DLD1 (cell line): ENCODE data around the gene ENPP7.

ENCODE experiments used
- in situ Hi-C: cut with HindIII; loops from 2 replicates; pipeline ENCODE4 v1.10.0; 2017; ENCODE audit warnings: low sequenced_read_pairs

Gene ENPP7

DNA sequence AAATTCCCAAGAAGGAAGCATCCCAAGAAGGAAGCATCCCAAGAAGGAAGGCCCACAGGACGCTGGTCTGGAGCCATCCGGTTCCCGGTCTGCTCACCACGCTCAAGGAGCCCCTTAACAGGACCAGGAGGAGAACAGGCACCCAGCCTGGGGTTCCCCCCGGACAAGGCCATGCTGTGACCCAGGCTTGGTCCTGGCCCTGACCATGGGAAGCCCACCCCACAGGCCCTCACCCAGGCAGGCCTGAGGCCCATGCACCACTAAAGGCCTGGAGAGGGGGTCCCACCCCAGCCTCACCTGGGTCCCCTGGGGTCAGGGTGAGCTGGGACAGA lies 340 bp upstream of the ENPP7 start:
- in situ Hi-C loops = no loop called here

DNA sequence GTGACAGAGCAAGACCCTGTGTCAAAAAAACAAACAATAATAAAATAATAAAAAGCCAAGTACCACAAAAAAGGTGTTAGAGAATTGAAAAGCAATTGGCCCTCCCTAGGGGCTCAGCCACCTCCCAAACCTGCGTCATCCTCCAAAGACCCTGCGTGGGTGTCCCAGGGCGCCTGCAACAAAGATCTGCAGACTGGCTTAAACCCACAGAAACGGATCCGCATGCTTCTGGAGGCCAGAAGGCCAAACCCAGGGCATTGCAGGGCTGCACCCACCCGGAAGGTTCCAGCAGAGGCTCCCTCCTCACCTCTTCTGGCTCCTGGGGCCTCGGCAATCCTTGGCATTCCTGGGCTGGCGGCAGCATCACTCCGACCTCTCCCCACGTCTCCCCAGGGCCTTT lies 1.5 kb downstream of the ENPP7 start:
- in situ Hi-C loops = no loop called here

DNA sequence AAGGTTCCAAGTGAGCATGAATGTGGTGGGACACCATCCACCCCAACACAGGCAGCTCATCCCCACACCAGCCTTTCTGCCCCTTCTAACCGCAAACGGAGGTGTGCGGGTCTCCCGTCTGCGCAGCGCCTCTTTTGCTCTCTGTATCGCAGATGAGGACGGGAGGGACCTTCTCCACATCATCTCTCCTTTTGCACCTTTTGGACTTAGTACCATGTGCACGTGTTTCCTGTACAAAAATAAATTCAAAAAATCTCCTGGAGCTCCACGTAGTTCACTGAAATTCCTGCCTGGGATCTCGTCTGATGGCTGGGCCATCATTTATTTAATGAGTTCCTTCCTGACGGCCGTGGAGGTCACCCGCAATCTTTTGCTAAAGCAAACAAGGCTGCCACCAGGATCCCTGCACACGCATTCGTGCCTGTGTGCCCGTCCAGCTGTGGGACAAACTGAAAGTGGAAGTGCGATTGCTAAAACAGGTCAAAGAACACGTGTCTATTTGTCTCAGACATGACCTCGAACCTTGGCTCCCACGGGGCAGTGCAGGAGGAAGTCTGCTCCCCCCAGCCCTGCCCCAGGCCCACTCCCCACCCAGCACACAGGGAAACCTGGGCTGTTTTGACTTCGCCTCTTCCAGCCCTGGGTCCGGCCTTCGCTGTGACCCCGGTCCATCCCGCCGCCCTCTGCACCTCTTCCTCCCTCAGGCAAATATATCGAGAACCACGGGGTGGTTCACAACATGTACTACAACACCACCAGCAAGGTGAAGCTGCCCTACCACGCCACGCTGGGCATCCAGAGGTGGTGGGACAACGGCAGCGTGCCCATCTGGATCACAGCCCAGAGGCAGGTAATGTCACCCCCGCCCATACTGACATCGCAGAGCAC lies 2.3 kb downstream of the ENPP7 start:
- in situ Hi-C loops = no loop called here

DNA sequence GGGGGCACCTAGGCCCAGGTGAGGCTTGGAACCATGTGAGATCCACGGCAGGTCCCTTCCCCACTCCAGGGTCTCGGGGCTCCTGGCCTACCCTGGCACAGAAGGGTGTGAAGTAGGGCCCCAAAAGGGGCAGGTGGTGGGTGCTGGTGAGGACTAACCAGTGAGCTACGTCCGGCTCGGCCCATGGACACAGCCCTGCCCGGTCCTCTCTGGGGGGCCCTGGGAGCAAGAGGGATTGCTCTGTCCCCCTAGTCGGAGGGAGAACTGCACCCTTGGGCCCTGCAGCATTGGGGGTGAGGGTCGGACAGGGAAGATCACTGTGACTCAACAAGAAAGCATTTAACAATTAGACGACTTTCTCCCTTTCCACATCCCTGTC lies 2.9 kb downstream of the ENPP7 start:
- in situ Hi-C loops = no loop called here

DNA sequence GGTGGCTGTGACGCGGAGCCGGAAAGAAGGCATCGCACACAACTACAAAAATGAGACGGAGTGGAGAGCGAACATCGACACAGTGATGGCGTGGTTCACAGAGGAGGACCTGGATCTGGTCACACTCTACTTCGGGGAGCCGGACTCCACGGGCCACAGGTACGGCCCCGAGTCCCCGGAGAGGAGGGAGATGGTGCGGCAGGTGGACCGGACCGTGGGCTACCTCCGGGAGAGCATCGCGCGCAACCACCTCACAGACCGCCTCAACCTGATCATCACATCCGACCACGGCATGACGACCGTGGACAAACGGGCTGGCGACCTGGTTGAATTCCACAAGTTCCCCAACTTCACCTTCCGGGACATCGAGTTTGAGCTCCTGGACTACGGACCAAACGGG lies 4.4 kb downstream of the ENPP7 start:
- in situ Hi-C loops = no loop called here

DNA sequence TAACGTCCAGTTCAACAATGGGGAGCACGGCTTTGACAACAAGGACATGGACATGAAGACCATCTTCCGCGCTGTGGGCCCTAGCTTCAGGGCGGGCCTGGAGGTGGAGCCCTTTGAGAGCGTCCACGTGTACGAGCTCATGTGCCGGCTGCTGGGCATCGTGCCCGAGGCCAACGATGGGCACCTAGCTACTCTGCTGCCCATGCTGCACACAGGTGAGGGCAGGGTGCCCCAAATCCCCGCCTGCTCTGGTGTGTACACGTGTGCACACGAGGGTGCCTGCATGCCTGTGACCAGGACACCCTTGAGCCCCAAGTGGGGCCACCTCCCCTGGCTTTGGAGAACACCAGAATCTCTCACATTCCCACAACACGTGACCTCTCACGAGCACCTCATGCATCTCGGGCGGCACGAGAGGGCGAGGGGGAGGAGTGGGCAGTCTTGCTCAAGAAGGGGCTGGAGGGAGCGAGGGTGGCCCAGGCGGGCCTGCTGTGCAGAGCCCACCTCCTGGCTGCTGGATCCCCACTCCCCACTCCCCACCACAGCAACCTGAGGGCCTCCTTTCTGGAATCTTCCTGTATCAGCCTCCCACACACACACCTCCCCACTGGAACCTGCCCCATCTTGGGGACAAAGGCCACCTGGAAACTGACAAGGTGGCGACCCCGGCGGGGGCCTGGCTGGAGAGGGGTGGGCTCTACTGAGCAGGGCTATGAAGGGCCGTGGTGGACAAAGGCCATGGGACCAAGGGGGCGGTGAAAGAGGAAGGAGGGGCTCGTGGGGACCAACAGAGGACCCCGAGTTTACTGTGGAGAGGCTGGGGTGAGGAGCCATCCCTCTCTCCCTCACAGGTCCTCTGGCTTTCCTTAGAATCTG lies 6.5 kb downstream of the ENPP7 start:
- in situ Hi-C loops = no loop called here

DNA sequence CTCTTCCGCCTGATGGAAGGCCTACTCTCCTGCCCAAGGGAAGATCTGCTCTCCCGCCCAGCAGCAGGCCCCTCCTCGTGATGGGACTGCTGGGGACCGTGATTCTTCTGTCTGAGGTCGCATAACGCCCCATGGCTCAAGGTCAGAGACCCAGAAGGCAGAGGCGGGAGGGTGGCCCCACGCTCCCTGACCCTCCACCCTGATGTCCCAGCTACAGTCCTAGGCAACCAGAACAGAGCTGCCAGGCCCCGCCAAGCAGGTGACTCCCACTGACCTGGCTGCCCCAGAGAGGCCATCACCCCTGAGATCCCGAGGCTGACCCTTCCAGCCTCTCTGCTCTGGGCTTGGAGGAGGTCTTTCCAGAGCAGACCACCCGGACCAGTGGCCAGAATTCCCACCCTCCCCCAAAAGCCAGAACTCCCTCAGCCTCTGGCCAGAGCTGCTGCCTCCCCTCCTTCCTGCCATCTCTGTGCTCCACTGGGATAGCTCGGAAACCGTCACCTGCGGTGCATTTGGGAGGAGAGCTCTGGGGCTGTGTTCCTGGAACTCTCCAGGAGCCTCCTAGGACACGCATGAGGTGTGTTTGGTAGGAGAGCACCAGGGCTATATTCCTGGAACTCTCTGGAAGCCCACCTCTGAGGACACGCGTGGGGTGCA lies 7.3 kb downstream of the ENPP7 start:
- in situ Hi-C loops = no loop called here

DNA sequence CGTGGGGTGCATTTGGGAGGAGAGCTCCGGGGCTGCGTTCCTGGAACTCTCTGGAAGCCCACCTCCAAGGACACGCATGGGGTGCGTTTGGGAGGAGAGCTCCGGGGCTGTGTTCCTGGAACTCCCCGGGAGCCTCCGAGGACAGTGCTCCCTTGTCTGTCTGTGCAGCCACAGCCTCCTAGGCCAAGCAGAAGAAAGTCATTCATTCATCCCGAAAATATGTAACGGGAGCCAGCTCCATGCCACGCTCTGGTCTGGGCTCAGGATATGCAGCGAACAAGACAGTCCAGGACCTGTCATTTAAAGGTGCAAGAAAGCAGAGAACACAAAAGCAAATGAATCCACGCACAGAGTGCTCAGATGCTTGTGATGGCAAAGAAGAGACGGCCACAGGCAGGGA lies 7.9 kb downstream of the ENPP7 start:
- in situ Hi-C loops = no loop called here

DNA sequence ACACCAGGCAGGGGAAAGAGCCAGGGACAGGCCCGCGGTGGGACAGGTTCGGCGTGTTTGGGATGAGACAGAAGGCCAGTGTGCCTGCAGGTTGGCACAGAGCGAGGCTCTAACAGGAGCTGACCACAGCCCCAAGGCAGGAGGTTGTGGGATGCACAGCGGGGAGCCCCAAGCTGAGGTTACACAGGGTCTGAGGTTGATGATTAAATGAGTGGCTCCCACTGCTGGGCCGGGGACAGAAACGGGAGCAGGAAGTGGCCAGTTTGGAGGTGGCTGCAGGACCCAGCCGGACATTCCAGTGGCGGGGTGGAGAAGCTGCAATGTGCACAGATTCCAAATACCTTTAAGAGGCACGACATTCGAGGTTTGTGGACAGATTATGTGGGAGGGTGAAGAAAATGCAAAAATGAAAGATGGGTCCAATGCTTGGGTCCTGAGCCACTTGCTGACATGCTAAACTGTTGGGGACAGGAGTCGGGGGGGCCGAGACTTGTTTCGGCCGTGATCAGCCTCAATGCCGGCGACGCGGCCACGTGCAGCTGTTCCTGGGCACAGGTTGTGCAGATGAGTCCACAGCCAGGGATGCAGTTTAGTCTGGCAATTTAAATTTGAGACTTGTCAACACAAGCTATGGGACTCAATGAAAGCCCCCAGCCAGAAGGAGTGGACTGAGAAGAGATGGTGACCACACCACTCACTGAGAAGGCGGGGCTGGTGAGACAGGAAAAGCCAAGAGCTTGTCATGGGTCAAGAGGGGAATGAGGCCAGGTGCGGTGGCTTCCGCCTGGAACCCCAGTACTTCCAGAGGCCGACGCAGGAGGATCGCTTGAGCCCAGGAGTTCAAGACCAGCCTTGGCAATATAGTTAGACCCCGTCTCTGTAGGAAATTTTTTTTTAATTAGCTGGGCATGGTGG lies 8.7 kb downstream of the ENPP7 start:
- in situ Hi-C loops = loop anchor here (10.0 kb wide), 1 partner anchor 55 kb away; the partner anchor contains the start of gene CBX8

DNA sequence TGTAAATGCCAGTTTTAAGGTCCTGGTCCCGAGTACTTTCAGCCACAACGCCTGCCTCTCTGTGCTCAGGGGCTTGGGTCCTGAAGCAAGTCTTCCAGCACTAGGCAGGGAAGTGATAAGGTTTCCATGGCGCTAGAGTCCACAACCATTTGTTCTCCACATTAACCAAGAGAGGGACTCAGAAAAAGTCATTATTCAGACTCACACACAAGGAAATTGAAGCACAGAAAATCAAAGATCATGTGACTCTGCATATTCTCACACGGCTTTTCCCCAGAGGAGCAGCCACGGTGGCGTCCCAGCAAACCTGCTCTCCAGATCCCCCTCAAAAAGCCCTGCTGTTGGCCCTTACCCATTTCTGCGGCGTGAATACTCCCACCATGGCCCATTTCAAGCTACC lies 9.7 kb downstream of the ENPP7 start:
- in situ Hi-C loops = loop anchor here (10.0 kb wide), 1 partner anchor 54 kb away; the partner anchor contains the start of gene CBX8

DNA sequence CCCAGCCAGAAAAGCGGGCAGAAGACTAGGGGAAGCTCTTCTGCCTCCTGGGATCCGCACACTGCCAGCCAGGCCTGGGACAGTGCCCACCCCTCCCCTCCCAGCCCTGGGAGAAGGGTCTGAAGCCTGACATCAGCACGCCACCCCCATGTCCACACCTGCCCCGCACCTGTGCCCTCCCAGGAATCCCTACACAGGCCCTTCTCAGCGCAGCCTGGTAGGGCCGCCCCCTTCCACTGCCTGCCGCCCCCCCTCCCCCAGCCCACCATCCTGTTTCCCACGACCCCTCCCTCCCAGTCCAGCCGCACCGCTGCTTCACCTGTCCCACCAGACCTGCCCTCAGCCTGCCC lies 10.6 kb downstream of the ENPP7 start:
- in situ Hi-C loops = loop anchor here (10.0 kb wide), 1 partner anchor 53 kb away; the partner anchor contains the start of gene CBX8

DNA sequence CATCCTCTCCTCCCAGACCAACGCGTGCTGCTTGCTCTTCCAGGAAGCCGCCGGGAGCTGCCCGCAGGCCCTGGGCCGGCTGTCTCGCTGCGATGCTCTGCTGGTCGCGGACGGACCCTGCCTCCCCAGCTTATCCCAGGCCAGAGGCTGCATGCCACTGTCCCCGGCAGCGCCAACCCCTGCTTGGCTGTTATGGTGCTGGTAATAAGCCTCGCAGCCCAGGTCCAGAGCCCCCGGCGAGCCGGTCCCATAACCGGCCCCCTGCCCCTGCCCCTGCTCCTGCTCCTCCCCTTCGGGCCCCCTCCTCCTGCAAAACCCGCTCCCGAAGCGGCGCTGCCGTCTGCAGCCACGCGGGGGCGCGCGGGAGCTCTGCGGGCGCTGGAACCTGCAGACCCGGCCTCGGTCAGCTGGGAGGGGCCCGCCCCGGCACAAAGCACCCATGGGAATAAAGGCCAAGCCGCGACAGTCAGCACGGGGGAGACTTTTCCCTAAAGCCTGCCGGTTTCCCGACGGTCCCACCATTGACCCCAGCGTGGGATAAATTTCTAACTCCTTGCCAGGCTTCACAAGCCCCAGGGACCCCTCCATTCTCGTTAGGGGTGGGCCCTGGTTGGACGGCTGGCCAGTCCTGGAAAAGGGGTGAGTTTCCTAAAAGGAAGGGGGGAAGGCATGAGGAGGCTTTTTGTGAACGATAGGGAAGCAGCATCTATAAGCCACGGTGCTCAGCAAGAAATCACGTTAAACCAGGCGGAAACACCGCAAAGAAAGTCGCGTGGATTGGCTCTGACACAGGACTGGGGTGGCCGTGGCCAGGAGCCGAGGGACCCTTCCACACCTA lies 11.2 kb downstream of the ENPP7 start:
- in situ Hi-C loops = loop anchor here (10.0 kb wide), 1 partner anchor 53 kb away; the partner anchor contains the start of gene CBX8

DNA sequence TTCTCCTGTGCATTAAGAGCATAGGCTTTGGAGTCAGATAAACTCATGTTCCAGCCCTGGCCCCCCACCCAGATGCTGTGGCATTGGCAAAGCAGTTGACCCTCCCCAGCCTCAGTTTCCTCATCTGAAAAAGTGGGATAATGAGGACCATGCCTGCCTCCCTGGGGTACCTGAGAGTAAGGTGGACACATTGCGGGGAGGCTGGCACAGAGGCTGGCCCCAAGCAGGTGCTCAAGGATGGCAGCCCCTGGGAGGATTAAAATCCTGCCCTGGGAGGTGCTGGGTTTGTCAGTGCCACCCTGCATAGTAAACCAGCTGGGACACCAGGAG lies 11.8 kb downstream of the ENPP7 start:
- in situ Hi-C loops = loop anchor here (10.0 kb wide), 1 partner anchor 52 kb away; the partner anchor contains the start of gene CBX8

DNA sequence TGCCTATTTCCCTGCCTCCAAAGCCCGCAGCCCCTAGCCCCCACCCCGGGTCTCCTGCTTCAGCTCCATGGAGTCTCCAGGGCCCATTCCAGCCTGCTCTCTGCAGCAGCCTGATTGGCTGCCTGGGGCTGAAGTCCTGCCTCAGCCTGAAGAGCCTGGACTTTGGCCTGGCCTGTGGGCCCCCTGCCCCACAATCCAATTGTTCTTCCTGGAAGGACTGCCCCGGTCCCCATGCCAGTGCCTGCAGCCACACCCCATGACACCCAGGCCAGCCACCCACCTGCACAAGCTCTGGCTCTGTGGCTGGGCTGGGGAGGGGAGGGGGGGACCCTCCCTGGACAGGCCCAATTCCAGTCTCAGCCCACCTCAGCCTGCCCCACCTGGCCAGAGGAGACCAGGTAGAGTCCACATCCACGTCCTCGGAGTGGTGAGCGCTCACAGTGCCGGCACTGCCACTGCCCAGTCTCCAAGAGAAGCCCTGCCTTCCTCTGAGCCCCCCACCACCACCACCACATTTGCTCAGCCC lies 12.3 kb downstream of the ENPP7 start:
- in situ Hi-C loops = loop anchor here (10.0 kb wide), 1 partner anchor 52 kb away; the partner anchor contains the start of gene CBX8

DNA sequence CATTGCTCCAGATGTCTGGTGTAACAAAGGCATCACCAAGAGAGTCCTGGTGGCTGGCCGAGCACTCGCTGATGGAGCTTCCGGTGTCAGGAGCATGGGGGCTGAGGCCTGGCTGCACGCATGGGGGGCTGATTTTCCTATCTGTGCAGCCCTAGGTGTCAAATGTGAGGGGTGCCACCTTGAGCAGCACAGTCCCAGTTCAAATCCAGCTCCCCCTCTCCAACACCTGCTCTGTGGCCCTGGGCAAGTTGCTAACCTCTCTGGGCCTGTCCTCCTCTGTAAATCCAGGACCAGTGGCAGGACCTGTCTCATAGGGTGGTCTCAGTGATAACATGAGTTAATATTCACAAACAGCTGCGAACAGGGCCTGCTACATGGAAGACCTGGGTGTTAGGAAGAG lies 12.9 kb downstream of the ENPP7 start:
- in situ Hi-C loops = loop anchor here (10.0 kb wide), 1 partner anchor 51 kb away; the partner anchor contains the start of gene CBX8

DNA sequence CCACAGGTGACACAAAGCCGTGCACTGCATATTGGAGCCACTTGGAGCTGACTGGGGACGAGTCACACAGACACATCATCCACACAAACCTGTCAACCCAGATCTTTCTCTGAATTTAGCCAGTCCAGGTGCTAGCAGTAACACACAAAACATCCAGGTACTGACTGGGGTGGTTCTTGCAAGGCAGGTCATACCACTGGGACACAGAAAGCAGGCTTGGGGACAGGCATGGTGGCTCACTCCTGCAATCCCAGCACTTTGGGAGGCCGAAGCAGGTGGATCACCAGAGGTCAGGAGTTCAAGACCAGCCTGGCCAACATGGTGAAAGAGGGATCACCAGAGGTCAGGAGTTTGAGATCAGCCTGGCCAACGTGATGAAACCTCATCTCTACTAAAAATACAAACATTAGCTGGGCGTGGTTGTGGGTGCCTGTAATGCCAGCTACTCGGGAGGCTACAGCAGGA lies 14.9 kb downstream of the ENPP7 start:
- in situ Hi-C loops = loop anchor here (10.0 kb wide), 1 partner anchor 49 kb away; the partner anchor contains the start of gene CBX8

DNA sequence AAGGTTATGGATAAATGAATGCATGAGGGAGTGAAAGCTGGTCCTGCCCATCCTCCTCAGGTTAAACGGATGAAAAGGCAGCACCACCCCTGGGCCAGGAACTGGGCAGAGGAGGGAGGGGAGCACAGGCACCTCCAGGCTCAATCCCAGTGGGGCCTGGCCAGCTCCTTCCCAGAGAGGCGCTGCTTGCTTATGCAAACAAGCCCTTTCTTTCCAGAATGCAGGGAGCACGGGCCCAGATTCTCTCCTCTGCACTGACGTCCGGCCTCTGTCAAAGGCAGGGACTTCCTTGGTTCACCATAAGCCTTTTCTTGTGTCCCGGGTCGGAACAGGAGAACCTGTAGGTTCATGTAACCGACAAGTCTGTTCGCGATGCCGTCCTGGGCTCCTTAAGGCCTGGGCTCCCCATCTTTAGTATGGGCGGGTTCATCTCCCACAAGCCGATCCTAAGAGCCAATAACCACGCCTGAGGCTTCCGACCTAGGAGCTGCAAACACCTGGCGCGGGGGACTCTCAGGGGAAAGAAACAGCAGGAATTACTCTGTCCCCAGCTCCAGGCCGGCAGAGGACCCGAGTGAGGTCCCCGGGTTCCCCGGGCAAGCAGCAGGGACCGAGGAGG lies 16.3 kb downstream of the ENPP7 start:
- in situ Hi-C loops = loop anchor here (10.0 kb wide), 1 partner anchor 48 kb away; the partner anchor contains the start of gene CBX8
